HG03520 (cell line): ENCODE results near the gene ATL2.
"Not testable (repeated sequence)": the region's sequence is repeated elsewhere in the genome, so short reads cannot be mapped to it uniquely, and the experiment has no call there.

Experiments
- ATAC-seq: cut with Tn5 transposase; IDR thresholded peaks from one replicate; pipeline ENCODE4 v1.9.1; 2021; ENCODE audit warnings: mild to moderate bottlenecking, moderate library complexity; ENCODE audit not compliant: unreplicated experiment

ATL2 gene

DNA sequence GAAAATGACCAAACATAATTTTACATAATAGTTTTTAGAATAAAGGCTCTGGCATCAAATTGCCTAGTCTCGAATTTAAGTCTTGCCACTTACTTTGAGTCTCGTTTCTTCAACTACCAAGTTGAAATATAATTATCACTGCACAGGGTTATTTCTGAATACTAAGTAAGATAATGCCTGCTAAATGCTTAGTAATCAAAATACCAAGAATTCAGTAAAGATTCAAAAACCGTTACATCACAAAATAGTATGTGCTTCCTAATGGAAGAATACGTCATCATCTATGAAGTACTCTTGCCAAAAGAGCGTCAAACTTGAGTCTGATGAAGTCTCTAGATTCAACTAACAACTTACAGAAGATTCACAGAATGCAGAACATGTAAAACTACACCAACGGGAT lies 40.5 kb downstream of the ATL2 start:
- ATAC-seq = no peak

- ATAC-seq = no peak
Observed at GRCh38 chr2:38330754-38331153, 46.3 kb downstream of the ATL2 start.

GRCh38 chr2:38327580-38327979 lies 49.5 kb downstream of the ATL2 start:
- no peak for ATAC-seq

GRCh38 chr2:38323623-38324022 lies 53.5 kb downstream of the ATL2 start:
- ATAC-seq = no peak

- ATAC-seq = no peak
Observed at GRCh38 chr2:38322224-38322914, 54.7 kb downstream of the ATL2 start.

- ATAC-seq = not testable (repeated sequence)
Observed at GRCh38 chr2:38319240-38319639, 57.8 kb downstream of the ATL2 start.

DNA sequence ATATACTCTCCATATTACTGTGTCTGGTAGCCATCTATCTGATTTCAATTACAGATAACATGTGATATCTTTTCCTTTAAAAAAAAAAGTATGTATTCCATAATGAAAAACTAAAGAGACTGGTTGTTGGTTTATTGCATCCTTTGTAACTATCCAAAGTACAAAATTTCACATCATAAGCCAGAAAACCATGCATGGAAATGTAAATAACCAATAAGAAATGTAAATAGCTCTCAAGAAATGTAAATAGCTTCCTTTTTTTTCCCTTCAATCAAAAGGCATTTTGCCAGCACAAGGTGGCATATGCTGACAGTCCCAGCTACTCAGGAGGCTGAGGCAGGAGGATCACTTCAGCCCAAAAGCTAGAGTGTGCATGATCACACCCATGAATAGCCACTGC lies 59.3 kb downstream of the ATL2 start:
- ATAC-seq = no peak

DNA sequence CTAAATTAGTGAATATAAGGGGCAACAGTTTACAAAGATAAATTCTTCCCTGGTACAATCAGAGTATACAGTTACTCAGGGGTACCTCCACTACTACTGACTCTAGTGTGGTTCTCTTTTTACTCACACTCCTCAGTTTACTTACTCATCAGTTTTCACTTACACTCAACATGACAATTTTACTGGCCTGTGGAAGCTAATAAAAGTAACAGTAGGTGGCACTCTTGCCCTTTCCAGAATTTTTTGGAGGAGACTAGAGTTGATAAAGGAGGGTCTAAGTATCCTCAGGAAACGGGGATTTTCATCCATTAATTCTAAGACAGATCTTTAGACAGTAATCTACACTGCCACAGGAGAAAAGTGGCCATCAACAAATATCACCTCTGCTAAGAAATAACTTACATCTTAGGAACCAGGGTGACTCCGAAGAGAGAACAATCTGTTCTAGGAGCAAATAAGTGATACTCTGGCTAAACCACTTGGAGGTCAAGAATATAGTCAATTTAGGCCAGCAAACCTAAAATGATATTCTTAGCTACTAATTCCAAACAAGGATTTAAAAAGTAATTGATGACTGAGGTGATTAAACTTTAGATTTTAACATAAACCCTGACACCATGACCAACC lies 61.3 kb downstream of the ATL2 start:
- ATAC-seq = no peak

DNA sequence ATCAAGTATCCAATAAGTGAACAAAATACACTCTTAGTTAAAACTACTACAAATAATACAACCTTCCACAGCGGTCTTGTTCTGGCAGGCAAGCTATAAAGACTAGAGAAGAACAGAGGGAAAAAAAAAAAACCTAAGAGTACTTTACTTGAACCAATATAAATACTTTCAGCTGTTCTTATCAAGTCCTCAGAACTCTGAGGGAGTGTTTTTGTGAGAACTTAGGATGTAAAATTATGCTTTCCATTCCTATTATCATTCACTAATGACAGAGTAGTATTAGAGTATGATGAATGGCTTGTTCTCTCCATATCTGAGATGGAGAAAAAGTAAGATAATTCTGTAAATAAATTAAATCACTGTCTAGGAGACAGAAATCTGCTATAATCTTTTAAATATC lies 68.3 kb downstream of the ATL2 start:
- ATAC-seq = no peak

GRCh38 chr2:38301969-38302702 lies 74.9 kb downstream of the ATL2 start:
- no peak for ATAC-seq

DNA sequence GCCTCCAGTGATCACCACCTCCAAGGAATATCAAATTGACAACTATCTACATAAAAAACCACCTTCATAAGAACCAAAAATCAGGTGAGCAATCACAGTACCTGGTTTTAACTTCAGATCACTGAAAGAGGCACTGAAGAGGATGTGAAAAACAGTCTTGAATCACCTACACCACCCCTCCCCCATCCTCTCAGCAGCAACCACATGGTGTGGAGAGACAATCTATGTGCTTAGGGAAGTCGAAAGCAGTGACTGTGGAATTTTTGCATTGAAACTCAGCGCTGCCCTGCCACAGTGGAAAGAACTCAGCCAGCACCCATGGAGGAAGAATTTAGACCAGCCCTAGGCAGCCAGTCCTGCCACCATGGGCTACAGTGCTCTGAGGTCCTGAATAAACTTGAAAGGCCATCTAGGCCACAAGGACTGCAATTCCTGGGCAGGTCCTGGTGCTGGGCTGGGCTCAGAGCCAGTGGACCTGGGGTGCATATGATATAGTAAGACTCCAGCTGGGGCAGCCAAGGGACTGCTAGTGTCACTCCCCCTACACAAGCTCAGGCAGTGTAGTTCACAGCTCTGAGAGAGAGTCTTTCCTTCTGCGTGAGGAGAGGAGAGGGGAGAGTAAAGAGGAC lies 75.6 kb downstream of the ATL2 start:
- no peak for ATAC-seq

DNA sequence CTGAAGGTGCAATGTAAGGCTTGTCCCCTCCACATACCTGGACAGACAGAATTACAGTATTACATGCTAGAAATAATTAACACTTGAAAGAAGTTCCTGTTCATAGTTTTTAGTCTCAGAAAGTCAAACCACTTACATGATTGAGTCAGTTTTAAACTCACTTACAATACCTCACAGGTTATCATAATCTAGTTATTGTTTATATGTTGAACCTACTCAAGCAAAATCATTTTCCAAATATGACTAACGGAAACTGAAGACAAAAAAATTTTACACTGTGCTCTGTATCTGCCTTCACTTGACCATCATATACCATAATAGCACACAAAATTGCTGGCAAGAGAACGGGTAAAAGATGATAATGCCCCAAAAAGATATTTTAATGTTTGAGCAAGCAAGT lies 78.5 kb downstream of the ATL2 start:
- no peak for ATAC-seq

- no peak for ATAC-seq
Observed at GRCh38 chr2:38296197-38296780, 80.8 kb downstream of the ATL2 start.

DNA sequence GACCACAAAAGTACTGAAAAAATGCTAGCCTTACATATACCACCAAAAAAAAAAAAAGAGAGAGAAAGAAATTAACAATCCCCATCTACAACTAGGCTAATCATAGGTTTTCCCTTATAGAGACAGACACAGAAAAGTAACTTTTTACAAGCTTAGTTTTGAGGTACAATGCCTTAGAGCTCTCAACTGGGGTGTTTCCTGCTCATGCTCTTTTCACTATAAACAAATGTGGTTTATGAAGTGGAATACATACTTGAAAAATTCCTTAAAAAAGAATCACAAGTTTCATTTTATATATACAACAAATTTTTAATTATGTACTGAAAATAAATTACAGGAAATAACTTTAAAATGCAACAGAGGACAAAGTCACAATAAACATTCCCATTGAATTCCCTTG lies 82.5 kb downstream of the ATL2 start:
- ATAC-seq = no peak

DNA sequence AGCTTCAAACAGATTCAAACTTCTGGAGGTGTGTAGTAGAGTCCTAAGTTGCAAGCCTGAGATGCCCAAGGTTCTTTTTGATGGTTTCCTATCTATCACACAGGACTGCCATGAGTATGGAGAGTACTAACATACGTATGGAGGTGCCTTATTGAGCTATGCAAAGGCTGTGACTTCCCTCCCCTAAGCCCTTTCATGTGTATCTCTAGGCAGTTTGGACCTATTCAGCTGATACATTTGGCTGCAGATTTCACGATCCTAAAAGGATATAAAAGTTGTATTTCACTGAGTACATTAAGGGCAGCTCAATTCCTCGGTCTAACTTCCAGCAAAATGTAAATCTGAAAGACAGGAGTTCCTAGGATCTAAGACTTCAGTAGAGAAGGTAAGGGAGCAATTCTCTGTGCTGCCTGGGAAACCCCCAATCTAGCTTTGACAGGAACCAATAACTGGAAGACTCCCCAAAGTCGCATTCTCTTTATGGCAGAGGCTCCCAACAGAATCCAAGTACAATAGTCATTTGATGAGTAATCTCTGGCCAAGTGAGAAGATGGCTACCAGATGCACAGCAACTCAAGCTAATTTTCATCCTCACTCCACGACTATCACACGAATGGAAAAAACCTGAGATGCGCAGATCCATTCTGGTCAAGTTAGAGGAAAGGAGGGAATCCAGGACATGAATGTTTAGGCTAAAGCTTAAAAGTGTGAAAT lies 83.8 kb downstream of the ATL2 start:
- no peak for ATAC-seq

DNA sequence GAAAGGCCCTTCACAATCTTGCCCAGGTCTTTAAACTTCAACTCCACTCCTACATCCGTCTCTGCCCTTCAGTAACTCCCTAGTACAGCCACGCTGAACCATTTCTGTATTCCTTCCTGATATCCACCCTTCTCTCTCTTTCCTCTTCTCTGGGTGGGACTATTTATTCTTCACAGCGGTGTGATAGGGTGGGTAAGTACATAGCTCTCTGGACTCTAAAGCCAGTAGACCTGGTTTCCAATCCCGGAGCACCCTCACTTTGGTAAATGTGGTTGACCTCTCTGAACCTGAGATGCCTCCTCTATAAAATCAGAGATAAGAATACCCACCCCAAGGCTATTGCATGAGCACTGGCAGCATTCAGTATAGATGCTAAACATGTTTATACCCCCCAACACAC lies 86.7 kb downstream of the ATL2 start:
- ATAC-seq = no peak

- no peak for ATAC-seq
Observed at GRCh38 chr2:38284971-38285370, 92.1 kb downstream of the ATL2 start.

- no peak for ATAC-seq
Observed at GRCh38 chr2:38281095-38281742, 95.9 kb downstream of the ATL2 start.

GRCh38 chr2:38279201-38279600 lies 97.9 kb downstream of the ATL2 start:
- no peak for ATAC-seq

- not testable (repeated sequence) for ATAC-seq
Observed at GRCh38 chr2:38278117-38278438, 99.0 kb downstream of the ATL2 start.
